DOHH2 (cell line): ENCODE data around the gene HADHA.

Experiments
- EZH2phosphoT487 ChIP-seq: fragments of 200-600 bp; sonication (generic); IDR thresholded peaks from 2 replicates; pipeline ENCODE4 v1.6.1; 2017; ENCODE audit warnings: borderline replicate concordance, mild to moderate bottlenecking, antibody characterized with exemption, low read length, moderate library complexity, mixed read lengths
- TF ChIP-seq, protein P1 (sequence below): fragments of 200-600 bp; sonication (generic); IDR thresholded peaks from one replicate; pipeline ENCODE4 v1.5.1; 2014; ENCODE audit warnings: antibody characterized with exemption, mild to moderate bottlenecking, low read depth, low read length; ENCODE audit not compliant: poor library complexity, severe bottlenecking

GRCh38 chr2:26173776-26174482 lies 70.5 kb downstream of the HADHA start:
- TF ChIP-seq, protein P1, sequence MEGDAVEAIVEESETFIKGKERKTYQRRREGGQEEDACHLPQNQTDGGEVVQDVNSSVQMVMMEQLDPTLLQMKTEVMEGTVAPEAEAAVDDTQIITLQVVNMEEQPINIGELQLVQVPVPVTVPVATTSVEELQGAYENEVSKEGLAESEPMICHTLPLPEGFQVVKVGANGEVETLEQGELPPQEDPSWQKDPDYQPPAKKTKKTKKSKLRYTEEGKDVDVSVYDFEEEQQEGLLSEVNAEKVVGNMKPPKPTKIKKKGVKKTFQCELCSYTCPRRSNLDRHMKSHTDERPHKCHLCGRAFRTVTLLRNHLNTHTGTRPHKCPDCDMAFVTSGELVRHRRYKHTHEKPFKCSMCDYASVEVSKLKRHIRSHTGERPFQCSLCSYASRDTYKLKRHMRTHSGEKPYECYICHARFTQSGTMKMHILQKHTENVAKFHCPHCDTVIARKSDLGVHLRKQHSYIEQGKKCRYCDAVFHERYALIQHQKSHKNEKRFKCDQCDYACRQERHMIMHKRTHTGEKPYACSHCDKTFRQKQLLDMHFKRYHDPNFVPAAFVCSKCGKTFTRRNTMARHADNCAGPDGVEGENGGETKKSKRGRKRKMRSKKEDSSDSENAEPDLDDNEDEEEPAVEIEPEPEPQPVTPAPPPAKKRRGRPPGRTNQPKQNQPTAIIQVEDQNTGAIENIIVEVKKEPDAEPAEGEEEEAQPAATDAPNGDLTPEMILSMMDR = no peak
- no peak for TF ChIP-seq EZH2phosphoT487
